Ramos (cell line): ENCODE measurements around the gene NOB1.
"Not testable (repeated sequence)": the region's sequence is repeated elsewhere in the genome, so short reads cannot be mapped to it uniquely, and the experiment has no call there.

Experiments used
- in situ Hi-C: fragments of 300-500 bp; cut with MboI; formaldehyde crosslinking; loops from one replicate; pipeline ENCODE4 v1.14.3; 2022; ENCODE audit warnings: low sequenced_read_pairs; ENCODE audit not compliant: unreplicated experiment

The NOB1 gene

GRCh38 chr16:69762814-69763598 lies 8.3 kb upstream of the NOB1 start:
- in situ Hi-C loops: no loop called here

- in situ Hi-C loops: no loop called here
Observed at GRCh38 chr16:69761983-69762813, 7.5 kb upstream of the NOB1 start, which contains the start of gene WWP2. Gene WWP2 (plus strand): TSS chr16:69762332. CDS start chr16:69787011, 24,679 bp downstream.

GRCh38 chr16:69757375-69757774 lies 2.6 kb upstream of the NOB1 start:
- in situ Hi-C loops: not testable (repeated sequence)

- in situ Hi-C loops: no loop called here
Observed at GRCh38 chr16:69756705-69757104, 2.0 kb upstream of the NOB1 start.

GRCh38 chr16:69754143-69754468 lies 620 bp downstream of the NOB1 start:
- in situ Hi-C loops: no loop called here

GRCh38 chr16:69748694-69749345 lies 5.9 kb downstream of the NOB1 start:
- in situ Hi-C loops: no loop called here

- in situ Hi-C loops: no loop called here
Observed at GRCh38 chr16:69747115-69747514, 7.6 kb downstream of the NOB1 start.

- in situ Hi-C loops: no loop called here
Observed at GRCh38 chr16:69745959-69746358, 8.8 kb downstream of the NOB1 start.

- in situ Hi-C loops: no loop called here
Observed at GRCh38 chr16:69745232-69745612, 9.5 kb downstream of the NOB1 start.

- in situ Hi-C loops: no loop called here
Observed at GRCh38 chr16:69744363-69745231, 10.1 kb downstream of the NOB1 start.

GRCh38 chr16:69741951-69742904 lies 12.5 kb downstream of the NOB1 start:
- in situ Hi-C loops: no loop called here

GRCh38 chr16:69741519-69741918 lies 13.2 kb downstream of the NOB1 start:
- in situ Hi-C loops: no loop called here

- in situ Hi-C loops: no loop called here
Observed at GRCh38 chr16:69732101-69732500, 22.6 kb downstream of the NOB1 start.

- in situ Hi-C loops: not testable (repeated sequence)
Observed at GRCh38 chr16:69731280-69731679, 23.4 kb downstream of the NOB1 start.

- in situ Hi-C loops: not testable (repeated sequence)
Observed at GRCh38 chr16:69729030-69729429, 25.7 kb downstream of the NOB1 start.

- in situ Hi-C loops: no loop called here
Observed at GRCh38 chr16:69727916-69728270, 26.8 kb downstream of the NOB1 start.

GRCh38 chr16:69726313-69727060 lies 28.2 kb downstream of the NOB1 start, which contains the start of gene NQO1:
Gene NQO1 (minus strand): TSS chr16:69726560. CDS start chr16:69726439, 121 bp downstream.
- in situ Hi-C loops: no loop called here
